SH-SY5Y (cell line): ENCODE measurements around the gene ZFR2.
A peak's percentile ranks its signal among the peaks of the same experiment; 100 is the strongest.

ENCODE experiments used
- GATA2 ChIP-seq: IDR thresholded peaks from 2 replicates; pipeline ENCODE4 v1.6.1; 2011; ENCODE audit warnings: mild to moderate bottlenecking, low read depth, low read length
- GATA3 ChIP-seq: IDR thresholded peaks from 2 replicates; pipeline ENCODE4 v1.6.1; 2011; ENCODE audit warnings: low read depth, mild to moderate bottlenecking, low read length, moderate library complexity

ZFR2 gene

GRCh38 chr19:3773814-3774515 is 94.9 kb downstream of the ZFR2 start:
- TF ChIP-seq GATA2 (no peak), GATA3 (no peak)

DNA sequence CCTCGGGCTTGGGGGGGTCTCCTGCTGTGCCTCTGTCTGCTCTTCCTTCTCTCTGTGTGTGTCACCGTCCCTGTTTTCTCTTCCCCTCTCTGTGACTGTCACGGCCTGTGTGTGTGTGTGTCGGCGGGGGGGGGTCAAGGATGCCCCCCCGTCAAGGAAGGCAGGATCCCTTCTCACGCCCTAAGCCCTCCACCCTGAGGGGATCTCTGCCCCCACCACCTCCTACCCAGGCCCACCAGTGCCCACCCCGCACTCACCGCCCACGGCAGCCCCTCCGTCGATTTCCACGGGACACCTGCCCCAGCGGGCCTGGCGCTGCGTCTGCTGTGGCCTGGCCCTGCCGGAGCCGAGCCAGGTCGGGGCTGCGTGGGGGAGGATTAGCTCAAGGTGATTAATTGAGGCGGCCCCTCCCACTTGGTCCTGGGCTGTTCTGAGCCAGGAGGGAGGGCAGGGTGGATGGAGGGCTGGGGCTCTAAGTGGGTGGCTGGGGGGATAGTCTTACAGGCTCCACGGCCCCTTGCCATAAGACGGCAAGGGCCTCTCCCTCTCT is 96.9 kb downstream of the ZFR2 start, which contains the start of gene RAX2:
RAX2 (minus strand) TSS at position 323 of the 550 bp plus-strand sequence. CDS start 486 bp downstream, outside the sequence.
- TF ChIP-seq GATA3 (no peak), GATA2 (no peak)

GRCh38 chr19:3771000-3771905 is 97.6 kb downstream of the ZFR2 start:
- TF ChIP-seq GATA2, result no peak
- TF ChIP-seq GATA3, result no peak

GRCh38 chr19:3770136-3770999 is 98.5 kb downstream of the ZFR2 start:
- TF ChIP-seq GATA2 (no peak), GATA3 (no peak)

GRCh38 chr19:3769494-3769893 is 99.3 kb downstream of the ZFR2 start:
- TF ChIP-seq GATA3 (no peak), GATA2 (no peak)

DNA sequence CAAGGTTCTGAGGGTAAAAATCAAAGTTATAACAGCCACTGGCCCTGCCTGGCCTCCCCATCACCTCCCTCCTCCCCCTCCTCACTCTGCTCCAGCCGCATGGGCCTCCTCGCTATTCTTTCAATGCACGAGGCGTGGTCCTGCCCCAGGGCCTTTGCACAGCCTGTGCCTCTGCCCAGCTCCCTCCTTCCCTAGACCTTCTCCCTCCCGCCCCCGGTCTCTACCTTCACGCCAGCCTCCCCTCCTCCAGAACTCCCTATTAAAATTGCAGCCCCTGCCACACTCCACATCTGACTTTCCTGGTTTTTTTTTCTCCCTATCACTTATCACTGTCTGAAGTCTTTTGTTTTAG is 100.1 kb downstream of the ZFR2 start:
- TF ChIP-seq GATA3 (no peak), GATA2 (no peak)

DNA sequence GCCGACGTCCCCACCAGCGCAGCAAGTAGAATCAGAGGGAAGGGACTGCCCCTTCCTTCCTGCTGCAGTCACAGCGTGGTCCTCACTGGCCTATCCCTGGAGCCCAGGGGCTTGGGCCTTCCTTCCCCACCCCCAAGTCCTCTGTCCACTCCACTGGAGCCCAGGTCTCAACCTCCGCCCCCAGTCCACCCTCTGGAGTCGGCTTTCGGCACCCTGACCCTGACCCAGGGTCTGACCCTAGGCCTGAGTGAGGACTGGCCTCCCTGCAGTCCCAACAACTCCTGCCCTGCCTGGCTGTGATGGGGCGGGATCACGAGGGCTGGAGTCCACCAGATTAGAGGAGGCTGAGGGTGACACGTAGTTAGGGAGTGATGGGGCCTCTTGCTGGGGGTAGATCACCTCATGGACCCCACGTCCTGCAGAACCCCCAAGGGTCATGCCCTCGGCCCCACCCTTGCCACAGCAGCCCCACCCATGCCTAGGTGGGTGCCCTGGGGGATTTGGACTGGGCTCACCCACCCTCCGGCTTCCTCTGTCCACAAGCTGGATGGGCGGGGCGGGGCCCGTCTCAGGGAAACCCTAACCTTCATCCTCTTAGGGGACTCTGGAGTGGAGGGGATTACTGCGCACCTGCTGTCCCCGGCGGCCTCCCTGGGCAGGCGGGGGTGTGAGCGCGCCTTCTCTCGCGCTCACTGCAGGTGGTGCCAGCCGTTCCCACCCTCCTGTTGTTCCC is 100.7 kb downstream of the ZFR2 start:
- TF ChIP-seq GATA2 (no peak), GATA3 (no peak)

DNA sequence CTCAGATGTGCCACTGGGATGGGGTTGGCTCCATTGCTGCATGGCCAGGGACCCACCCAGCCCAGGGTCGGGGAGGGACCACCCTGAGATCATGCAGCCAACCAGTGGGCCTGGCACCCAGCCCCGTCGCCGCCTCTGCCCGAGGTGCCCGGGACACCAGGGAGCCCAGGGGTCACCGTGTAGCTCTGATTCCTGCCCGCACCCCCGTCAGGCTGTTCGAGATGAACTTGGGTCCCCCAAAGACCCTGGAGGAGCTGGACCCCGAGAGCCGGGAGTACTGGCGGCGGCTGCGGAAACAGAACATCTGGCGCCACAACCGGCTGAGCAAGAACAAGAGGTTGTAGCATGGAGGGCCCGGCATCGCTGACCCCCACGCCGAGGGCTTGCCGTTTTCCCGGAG is 101.8 kb downstream of the ZFR2 start:
- no peak for TF ChIP-seq GATA3
- TF ChIP-seq GATA2, result no peak

GRCh38 chr19:3766520-3766919 is 102.3 kb downstream of the ZFR2 start:
- TF ChIP-seq GATA2 (no peak), GATA3 (no peak)

GRCh38 chr19:3765121-3765520 is 103.7 kb downstream of the ZFR2 start:
- TF ChIP-seq GATA3, result no peak

- TF ChIP-seq GATA3 (no peak), GATA2 (peak; percentile 16; the same call in 1 of the 2 replicates)
Measured at GRCh38 chr19:3762501-3763459, 106.1 kb downstream of the ZFR2 start, which contains the start of gene MRPL54. MRPL54 (plus strand) TSS chr19:3762682; CDS start chr19:3762701, 19 bp downstream.

DNA sequence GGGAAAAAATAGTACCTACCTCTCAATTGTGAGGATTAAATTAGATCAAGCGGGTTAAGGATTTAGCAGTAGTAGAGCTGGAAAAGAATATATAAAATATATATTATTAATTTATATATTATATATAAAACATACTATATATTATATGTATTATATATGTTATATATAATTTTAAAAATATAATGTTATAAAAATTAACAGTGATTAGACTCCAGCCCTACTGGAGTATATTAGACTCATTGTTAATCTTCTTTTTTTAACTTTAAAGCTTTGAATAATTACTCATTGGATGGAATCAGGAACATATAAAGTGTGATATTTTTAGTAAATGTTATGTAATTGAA is 106.7 kb downstream of the ZFR2 start:
- TF ChIP-seq GATA2, result no peak
- TF ChIP-seq GATA3, result no peak
